ENCODE results near the gene GNB1L.

GNB1L gene

GRCh38 chr22:19816372-19817119 is 38.1 kb downstream of the GNB1L start:
- H3K9ac ChIP-seq (ENCODE audit: low read length), result no peak overlapping the region
- no peaks in the 10 kb centered on the region for H3K4me1 ChIP-seq (ENCODE audit: control insufficient read depth, insufficient read depth, low read length)
- H3K27me3 ChIP-seq (ENCODE audit: control insufficient read depth, insufficient read depth, low read length), result no peaks in the 10 kb centered on the region
- no peaks in the 10 kb centered on the region for H3K36me3 ChIP-seq (ENCODE audit: control insufficient read depth, insufficient read depth, low read length)
- no peak overlapping the region for H3K27ac ChIP-seq (ENCODE audit: low read depth, low read length)
- H3K4me3 ChIP-seq (ENCODE audit: low read length), result no peak overlapping the region

DNA sequence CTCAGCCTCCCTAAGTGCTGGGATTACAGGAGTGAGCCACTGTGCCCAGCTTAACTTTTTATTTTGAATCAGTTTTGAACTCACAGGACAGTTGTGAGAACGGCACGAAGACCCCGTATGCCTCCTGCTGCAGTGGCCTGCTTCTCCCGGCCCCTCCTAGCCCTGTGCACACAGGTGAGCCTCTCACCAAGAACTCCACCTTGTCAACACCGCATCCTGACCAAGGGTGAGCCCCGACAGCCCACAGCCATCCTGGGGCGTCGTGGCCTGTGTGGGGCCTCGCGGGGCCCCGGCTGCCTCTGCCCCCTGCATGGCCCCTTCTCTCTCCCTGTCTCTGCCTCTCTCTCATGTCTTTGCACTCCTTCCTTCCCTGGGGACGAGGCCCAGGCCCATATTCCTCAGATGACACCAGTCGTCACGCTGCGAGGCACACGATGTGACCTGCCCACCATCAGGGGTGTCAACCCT is 38.8 kb downstream of the GNB1L start:
- no peaks in the 10 kb centered on the region for H3K4me1 ChIP-seq (ENCODE audit: control insufficient read depth, insufficient read depth, low read length)
- no peak overlapping the region for H3K9ac ChIP-seq (ENCODE audit: low read length)
- no peaks in the 10 kb centered on the region for H3K27me3 ChIP-seq (ENCODE audit: control insufficient read depth, insufficient read depth, low read length)
- H3K27ac ChIP-seq (ENCODE audit: low read depth, low read length), result no peak overlapping the region
- H3K4me3 ChIP-seq (ENCODE audit: low read length), result no peak overlapping the region
- no peaks in the 10 kb centered on the region for H3K36me3 ChIP-seq (ENCODE audit: control insufficient read depth, insufficient read depth, low read length)

- Histone ChIP-seq H3K27me3 (ENCODE audit: control insufficient read depth, insufficient read depth, low read length) (no peaks in the 10 kb centered on the region), H3K9ac (ENCODE audit: low read length) (no peak overlapping the region), H3K27ac (ENCODE audit: low read depth, low read length) (no peak overlapping the region), H3K4me1 (ENCODE audit: control insufficient read depth, insufficient read depth, low read length) (no peaks in the 10 kb centered on the region), H3K36me3 (ENCODE audit: control insufficient read depth, insufficient read depth, low read length) (no peaks in the 10 kb centered on the region), H3K4me3 (ENCODE audit: low read length) (no peak overlapping the region)
These were observed 39.4 kb downstream of the GNB1L start for GRCh38 chr22:19815093-19815822.

DNA sequence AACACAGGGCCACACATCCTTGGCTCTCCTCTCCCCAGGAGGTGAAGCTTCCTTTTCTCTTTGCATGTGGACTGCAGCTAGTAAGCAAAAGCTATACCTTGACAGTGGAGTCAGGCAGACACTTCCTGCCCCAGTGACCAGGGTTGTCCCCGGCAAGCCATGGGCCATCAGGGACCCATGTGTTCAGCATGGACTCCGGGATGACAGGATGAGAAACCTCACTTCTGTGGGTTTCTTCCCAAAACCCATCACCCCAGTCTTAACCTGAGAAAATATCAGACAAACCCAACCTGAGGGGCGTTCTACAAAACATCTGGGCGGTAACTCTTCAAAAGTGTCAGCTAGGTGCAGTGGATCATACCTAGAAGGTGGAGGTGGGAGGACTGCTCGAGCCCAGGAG is 40.2 kb downstream of the GNB1L start:
- H3K9ac ChIP-seq (ENCODE audit: low read length), result no peak overlapping the region

DNA sequence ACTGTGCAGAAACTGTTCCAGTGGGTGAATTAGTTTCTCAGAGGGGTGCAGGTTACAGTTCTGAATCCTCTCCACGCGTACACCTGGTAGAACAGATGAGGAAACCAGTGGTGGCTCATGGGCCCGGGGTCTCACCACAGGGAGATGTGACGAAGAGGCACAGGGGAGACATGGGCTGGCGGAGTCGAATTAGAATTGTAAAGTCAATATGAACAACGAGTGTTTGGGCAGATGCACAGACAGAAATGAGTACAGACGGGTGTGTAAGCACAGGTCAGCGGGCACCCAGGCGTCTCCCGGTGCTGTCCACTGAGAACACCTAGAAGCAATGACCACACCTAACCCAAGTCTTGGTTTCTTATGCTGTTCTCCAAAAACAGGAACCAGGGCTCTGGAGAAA is 41.8 kb downstream of the GNB1L start:
- Histone ChIP-seq H3K4me3 (ENCODE audit: low read length) (no peak overlapping the region), H3K4me1 (ENCODE audit: control insufficient read depth, insufficient read depth, low read length) (no peaks in the 10 kb centered on the region), H3K27ac (ENCODE audit: low read depth, low read length) (no peak overlapping the region), H3K36me3 (ENCODE audit: control insufficient read depth, insufficient read depth, low read length) (no peaks in the 10 kb centered on the region), H3K9ac (ENCODE audit: low read length) (no peak overlapping the region), H3K27me3 (ENCODE audit: control insufficient read depth, insufficient read depth, low read length) (no peaks in the 10 kb centered on the region)

More for the DNA sequence above, 40.2 kb downstream of the GNB1L start:
- Histone ChIP-seq H3K27me3 (ENCODE audit: control insufficient read depth, insufficient read depth, low read length) (no peaks in the 10 kb centered on the region), H3K27ac (ENCODE audit: low read depth, low read length) (no peak overlapping the region), H3K4me3 (ENCODE audit: low read length) (no peak overlapping the region), H3K4me1 (ENCODE audit: control insufficient read depth, insufficient read depth, low read length) (no peaks in the 10 kb centered on the region), H3K36me3 (ENCODE audit: control insufficient read depth, insufficient read depth, low read length) (no peaks in the 10 kb centered on the region)

DNA sequence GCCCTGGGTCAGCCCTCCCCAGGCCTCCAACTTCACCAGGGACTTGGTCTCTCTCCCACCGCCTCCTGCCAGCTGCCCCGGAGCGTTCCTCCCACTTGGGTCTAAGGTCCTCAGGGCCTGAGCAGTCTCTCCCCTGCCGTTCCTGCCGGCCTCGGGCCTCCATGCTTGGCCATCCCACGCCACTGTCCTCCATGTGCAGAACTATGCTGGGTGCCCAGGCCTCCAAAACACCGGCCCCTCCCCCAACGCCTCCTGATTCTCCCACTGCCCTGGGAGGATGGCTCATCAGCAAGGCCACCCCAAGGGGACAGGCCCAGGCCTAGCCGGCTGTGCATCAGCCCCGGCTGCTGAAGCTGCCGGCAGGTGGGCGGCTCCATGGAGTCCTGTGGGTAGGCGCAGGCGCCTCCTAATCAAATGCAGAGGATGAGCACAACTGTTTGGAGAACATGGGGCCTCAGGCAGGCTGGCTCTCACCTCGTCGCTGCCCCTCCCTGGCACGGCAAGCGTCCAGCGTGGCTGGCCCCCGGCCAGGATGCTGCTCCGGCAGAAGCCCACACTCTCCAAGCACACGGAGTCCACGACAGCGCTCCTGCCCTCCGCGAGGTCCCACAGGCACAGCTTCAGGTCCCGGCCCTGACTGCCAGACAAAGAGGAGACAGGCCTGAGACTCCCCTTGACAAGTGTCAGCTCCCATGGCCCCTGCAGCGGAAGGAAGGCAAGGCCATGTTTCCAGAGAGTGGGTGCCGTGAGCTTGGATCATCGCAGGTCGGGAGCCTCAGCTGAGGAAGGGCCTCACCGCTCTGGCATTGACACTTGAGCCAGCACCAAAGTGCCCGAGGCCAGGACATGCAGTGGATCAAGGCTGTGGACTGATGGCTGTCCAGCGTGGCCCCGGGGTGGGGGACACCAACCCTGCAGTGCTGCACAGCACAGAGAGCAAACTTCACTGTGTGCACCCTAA is 42.6 kb downstream of the GNB1L start:
- no peaks in the 10 kb centered on the region for H3K4me1 ChIP-seq (ENCODE audit: control insufficient read depth, insufficient read depth, low read length)
- H3K4me3 ChIP-seq (ENCODE audit: low read length), result no peak overlapping the region
- no peak overlapping the region for H3K9ac ChIP-seq (ENCODE audit: low read length)
- H3K27ac ChIP-seq (ENCODE audit: low read depth, low read length), result no peak overlapping the region
- no peaks in the 10 kb centered on the region for H3K27me3 ChIP-seq (ENCODE audit: control insufficient read depth, insufficient read depth, low read length)
- H3K36me3 ChIP-seq (ENCODE audit: control insufficient read depth, insufficient read depth, low read length), result no peaks in the 10 kb centered on the region

DNA sequence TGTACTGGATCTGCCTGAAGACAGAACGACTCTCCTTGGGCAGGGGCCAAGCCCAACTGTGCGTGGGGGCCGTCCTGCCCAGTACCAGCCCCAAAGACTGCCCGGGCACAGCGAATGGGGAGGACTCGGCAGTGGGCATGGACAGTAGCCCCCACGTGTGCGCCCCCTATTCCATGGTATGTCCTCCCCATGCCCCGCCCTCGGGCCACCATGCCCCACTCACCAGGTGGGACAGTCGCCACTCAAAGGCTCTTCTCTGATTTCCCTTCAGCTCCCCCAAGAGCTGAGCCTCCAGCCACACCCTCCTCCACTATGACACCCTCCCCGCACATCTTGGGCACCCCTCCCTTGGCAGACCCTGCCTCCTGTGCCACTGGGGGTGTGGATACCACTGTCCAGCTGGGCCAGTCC is 43.5 kb downstream of the GNB1L start:
- no peaks in the 10 kb centered on the region for H3K27me3 ChIP-seq (ENCODE audit: control insufficient read depth, insufficient read depth, low read length)
- H3K9ac ChIP-seq (ENCODE audit: low read length), result no peak overlapping the region
- H3K27ac ChIP-seq (ENCODE audit: low read depth, low read length), result no peak overlapping the region
- H3K4me1 ChIP-seq (ENCODE audit: control insufficient read depth, insufficient read depth, low read length), result no peaks in the 10 kb centered on the region
- H3K4me3 ChIP-seq (ENCODE audit: low read length), result no peak overlapping the region
- no peaks in the 10 kb centered on the region for H3K36me3 ChIP-seq (ENCODE audit: control insufficient read depth, insufficient read depth, low read length)

- no peaks in the 10 kb centered on the region for H3K4me1 ChIP-seq (ENCODE audit: control insufficient read depth, insufficient read depth, low read length)
- no peak overlapping the region for H3K4me3 ChIP-seq (ENCODE audit: low read length)
- no peaks in the 10 kb centered on the region for H3K36me3 ChIP-seq (ENCODE audit: control insufficient read depth, insufficient read depth, low read length)
- H3K27me3 ChIP-seq (ENCODE audit: control insufficient read depth, insufficient read depth, low read length), result no peaks in the 10 kb centered on the region
- no peak overlapping the region for H3K9ac ChIP-seq (ENCODE audit: low read length)
- H3K27ac ChIP-seq (ENCODE audit: low read depth, low read length), result no peak overlapping the region
These were observed 44.1 kb downstream of the GNB1L start for GRCh38 chr22:19810381-19811201.

- Histone ChIP-seq H3K27ac (ENCODE audit: low read depth, low read length) (no peak overlapping the region), H3K27me3 (ENCODE audit: control insufficient read depth, insufficient read depth, low read length) (no peaks in the 10 kb centered on the region), H3K36me3 (ENCODE audit: control insufficient read depth, insufficient read depth, low read length) (no peaks in the 10 kb centered on the region), H3K9ac (ENCODE audit: low read length) (no peak overlapping the region), H3K4me1 (ENCODE audit: control insufficient read depth, insufficient read depth, low read length) (no peaks in the 10 kb centered on the region), H3K4me3 (ENCODE audit: low read length) (no peak overlapping the region)
These were observed 44.9 kb downstream of the GNB1L start for GRCh38 chr22:19809741-19810140.

GRCh38 chr22:19808873-19809478 is 45.7 kb downstream of the GNB1L start:
- Histone ChIP-seq H3K9ac (ENCODE audit: low read length) (no peak overlapping the region), H3K36me3 (ENCODE audit: control insufficient read depth, insufficient read depth, low read length) (no peaks in the 10 kb centered on the region), H3K4me3 (ENCODE audit: low read length) (no peak overlapping the region), H3K27ac (ENCODE audit: low read depth, low read length) (no peak overlapping the region), H3K4me1 (ENCODE audit: control insufficient read depth, insufficient read depth, low read length) (no peaks in the 10 kb centered on the region), H3K27me3 (ENCODE audit: control insufficient read depth, insufficient read depth, low read length) (no peaks in the 10 kb centered on the region)
